Thyroid gland (tissue), 4 donors: ENCODE measurements around the gene DSG2.

Source experiments
- CTCF ChIP-seq, 6 experiments: fragments of 200-600 bp in 3 of 6; fragments of 450-650 bp in 3 of 6; sonication (generic) in 3 of 6; IDR thresholded peaks; one replicate each; pipeline ENCODE4 v1.5.1; 2016 to 2019; ENCODE audit warnings: antibody characterized with exemption in 6 of 6, mild to moderate bottlenecking in 2 of 6, inconsistent platforms in 1 of 6, moderate library complexity in 1 of 6
- POLR2A ChIP-seq, 2 donors: fragments of 450-650 bp; IDR thresholded peaks; one replicate each; pipeline ENCODE4 v1.6.1; 2017; ENCODE audit warnings: antibody characterized with exemption in 2 of 2, mild to moderate bottlenecking in 2 of 2, moderate library complexity in 1 of 2

GRCh38 chr18:31469629-31470028 lies 28.3 kb upstream of the DSG2 start:
- TF ChIP-seq CTCF (IDR thresholded peaks at IDR 0.05) (no peak), POLR2A (IDR thresholded peaks at IDR 0.05) (no peak)
